GM12892 (cell line): Measurements from ENCODE around the gene TRA2A.

Experiments used
- POLR2A ChIP-seq: IDR thresholded peaks from 2 replicates; pipeline ENCODE4 v1.6.1; 2011; ENCODE audit warnings: low read depth, low read length, control low read depth
- POLR2AphosphoS5 ChIP-seq: IDR thresholded peaks from 2 replicates; pipeline ENCODE4 v1.6.1; 2011; ENCODE audit warnings: low read depth, low read length, control low read depth

GRCh38 chr7:23469961-23470250, 61.9 kb downstream of the TRA2A start:
- TF ChIP-seq POLR2A (no peak), POLR2AphosphoS5 (no peak)
